ENCODE measurements around the gene ANKMY1. TPM values are rescaled to one million over a fixed set of nuclear protein-coding genes. Genes with fewer than 3 reads are reported as not detected.

ANKMY1 gene
- total RNA-seq, 2 donors from 2014 or later: 3.7 to 7.9 TPM

DNA sequence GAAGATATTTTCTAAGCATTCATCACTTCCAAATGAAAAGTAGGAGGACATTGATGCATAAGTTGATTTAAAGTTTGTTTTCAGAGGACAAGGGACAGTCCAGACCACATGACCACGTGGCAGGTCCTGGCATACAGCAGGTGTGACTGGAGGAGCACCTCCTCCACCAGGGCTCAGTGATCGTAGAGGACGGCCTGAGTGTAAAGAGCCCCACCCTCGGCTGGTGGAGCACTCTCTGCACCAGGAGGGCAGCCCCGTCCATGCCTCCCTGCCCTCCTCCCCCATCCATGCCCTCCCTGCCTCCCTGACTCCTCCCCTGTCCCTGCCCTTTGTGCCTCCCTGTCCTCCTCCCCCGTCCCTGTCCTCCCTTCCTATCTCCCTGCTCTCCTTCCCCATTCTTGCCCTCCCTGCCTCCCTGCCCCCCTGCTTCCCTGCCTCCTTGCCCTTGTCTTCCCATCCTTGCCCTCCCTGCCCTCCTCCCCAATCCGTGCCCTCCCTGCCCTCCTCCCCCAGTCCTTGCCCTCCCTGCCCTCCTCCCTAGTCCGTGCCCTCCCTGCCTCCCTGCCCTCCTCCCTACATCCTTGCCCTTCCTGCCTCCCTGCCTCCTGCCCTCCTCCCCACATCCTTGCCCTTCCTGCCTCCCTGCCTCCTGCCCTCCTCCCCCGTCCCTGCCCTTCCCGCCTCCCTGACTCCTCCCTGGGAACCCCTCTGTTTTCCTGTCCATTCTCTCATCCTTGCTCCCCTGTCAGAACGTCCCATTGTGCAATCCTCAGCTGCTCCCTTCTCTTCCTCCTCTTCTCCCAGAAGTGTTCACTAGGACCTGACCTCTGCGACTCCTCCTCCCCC lies 47.9 kb downstream of the ANKMY1 start:
- peak; percentile 16 for DNase-seq (ENCODE audit: low spot score)
- H3K9me3 ChIP-seq: no peaks in the 10 kb centered on the region
- no peaks in the 10 kb centered on the region for H3K36me3 ChIP-seq
- no peaks in the 10 kb centered on the region for H3K27me3 ChIP-seq
- H3K27ac ChIP-seq: no peak overlapping the region
- TF ChIP-seq CTCF (IDR thresholded peaks at IDR 0.05): no peak
- H3K4me3 ChIP-seq: no peak overlapping the region
- peaks cover 0 to 9% of the 10 kb centered on the region in 2 donors for H3K4me1 ChIP-seq

GRCh38 chr2:240508832-240509545 lies 48.8 kb downstream of the ANKMY1 start:
- Histone ChIP-seq H3K4me1 (peaks cover 0 to 5% of the 10 kb centered on the region in 2 donors), H3K36me3 (no peaks in the 10 kb centered on the region), H3K27ac (no peak overlapping the region), H3K27me3 (no peaks in the 10 kb centered on the region), H3K4me3 (no peak overlapping the region), H3K9me3 (no peaks in the 10 kb centered on the region)
- peak; percentile 18 for DNase-seq (ENCODE audit: low spot score)
- TF ChIP-seq CTCF (IDR thresholded peaks at IDR 0.05): no peak

DNA sequence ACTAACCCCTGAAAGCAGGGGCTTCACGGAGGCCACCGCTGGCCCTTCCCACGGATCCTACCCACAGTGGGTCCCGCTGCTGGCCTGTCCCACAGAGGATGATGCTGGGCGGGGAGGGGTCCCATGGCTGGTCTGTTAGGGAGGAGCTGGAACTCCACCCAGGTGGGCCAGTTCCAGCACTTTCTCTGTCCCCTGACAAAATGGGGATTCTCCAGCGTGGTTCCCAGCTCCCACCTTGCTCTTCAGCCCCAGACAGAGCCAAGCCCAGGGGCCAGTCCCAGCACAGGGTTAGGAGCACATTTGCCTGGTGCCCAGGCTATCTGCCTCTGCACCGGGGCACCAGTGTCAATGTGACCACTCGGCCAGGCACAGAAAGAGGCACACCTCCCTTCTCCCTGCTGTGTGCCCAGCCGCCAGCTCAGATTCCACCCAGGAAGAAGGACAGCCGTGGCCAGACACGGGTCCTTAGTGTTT lies 50.0 kb downstream of the ANKMY1 start:
- H3K36me3 ChIP-seq: no peaks in the 10 kb centered on the region
- H3K27ac ChIP-seq: no peak overlapping the region
- H3K4me3 ChIP-seq: no peak overlapping the region
- H3K27me3 ChIP-seq: no peaks in the 10 kb centered on the region
- no peaks in the 10 kb centered on the region for H3K9me3 ChIP-seq
- H3K4me1 ChIP-seq: no peaks in the 10 kb centered on the region
- peak; percentile 21 for DNase-seq (ENCODE audit: low spot score)
- TF ChIP-seq CTCF (IDR thresholded peaks at IDR 0.05): no peak

- Histone ChIP-seq H3K27me3 (no peaks in the 10 kb centered on the region), H3K4me1 (no peaks in the 10 kb centered on the region), H3K36me3 (no peaks in the 10 kb centered on the region), H3K4me3 (no peak overlapping the region), H3K9me3 (no peaks in the 10 kb centered on the region), H3K27ac (no peak overlapping the region)
- no peak for TF ChIP-seq CTCF (IDR thresholded peaks at IDR 0.05)
- peak; percentile 4 for DNase-seq (ENCODE audit: low spot score)
Measured at GRCh38 chr2:240507060-240507777, 50.6 kb downstream of the ANKMY1 start.

DNA sequence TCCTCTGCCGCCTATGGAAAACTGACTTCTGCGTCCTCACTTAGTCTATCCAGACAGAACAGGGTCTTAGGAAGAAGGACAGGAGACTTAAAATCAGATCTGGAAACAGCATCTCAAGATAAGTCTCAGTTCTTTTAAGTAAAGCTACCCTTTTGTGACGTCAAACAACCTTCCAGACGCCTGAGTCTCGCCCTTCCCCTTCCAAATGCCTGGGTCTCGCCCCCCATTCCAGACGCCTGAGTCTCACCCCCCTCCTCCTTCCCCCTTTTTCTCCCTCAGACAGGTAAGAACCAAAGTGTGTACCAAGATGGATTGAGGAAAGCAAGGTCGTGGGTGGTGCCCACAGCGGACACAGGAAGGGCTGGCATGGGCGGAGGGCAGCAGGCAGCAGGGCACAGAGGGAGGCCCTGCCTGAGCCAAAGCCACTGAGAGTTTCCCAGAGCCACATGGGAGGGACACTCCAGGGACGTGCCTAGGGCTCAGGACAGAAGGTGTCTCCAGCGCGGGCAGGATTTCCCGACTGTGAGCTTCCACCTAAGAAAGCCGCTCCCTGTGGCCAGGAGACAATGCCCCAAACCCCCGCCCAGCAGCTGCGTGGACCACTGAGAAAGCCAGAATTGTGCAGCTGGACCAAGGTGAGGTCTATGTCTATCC lies 51.3 kb downstream of the ANKMY1 start:
- Histone ChIP-seq H3K27ac (no peak overlapping the region), H3K9me3 (no peaks in the 10 kb centered on the region), H3K4me1 (no peaks in the 10 kb centered on the region), H3K27me3 (no peaks in the 10 kb centered on the region), H3K4me3 (no peak overlapping the region), H3K36me3 (no peaks in the 10 kb centered on the region)
- no peak for TF ChIP-seq CTCF (IDR thresholded peaks at IDR 0.05)
- DNase-seq (ENCODE audit: low spot score): peak; percentile 40
